Fibroblast of gingiva (primary cell): ENCODE data around the gene NDUFV1.
"Not testable (repeated sequence)": the region's sequence is repeated elsewhere in the genome, so short reads cannot be mapped to it uniquely, and the experiment has no call there.

Experiments used
- DNase-seq: peaks from one replicate; pipeline ENCODE4 v3.0.0-alpha.2; 2011; ENCODE audit warnings: low read depth

The NDUFV1 gene

GRCh38 chr11:67657300-67657699, 50.6 kb downstream of the NDUFV1 start:
- no peak for DNase-seq

GRCh38 chr11:67659651-67660165, 53.0 kb downstream of the NDUFV1 start:
- DNase-seq, result not testable (repeated sequence)

GRCh38 chr11:67660752-67661151, 54.0 kb downstream of the NDUFV1 start:
- not testable (repeated sequence) for DNase-seq
